ENCODE measurements around the gene CLCNKA. TPM values are rescaled to one million over a fixed set of nuclear protein-coding genes. Genes with fewer than 3 reads are reported as not detected.

CLCNKA gene
- total RNA-seq: not detected in 2 replicates

DNA sequence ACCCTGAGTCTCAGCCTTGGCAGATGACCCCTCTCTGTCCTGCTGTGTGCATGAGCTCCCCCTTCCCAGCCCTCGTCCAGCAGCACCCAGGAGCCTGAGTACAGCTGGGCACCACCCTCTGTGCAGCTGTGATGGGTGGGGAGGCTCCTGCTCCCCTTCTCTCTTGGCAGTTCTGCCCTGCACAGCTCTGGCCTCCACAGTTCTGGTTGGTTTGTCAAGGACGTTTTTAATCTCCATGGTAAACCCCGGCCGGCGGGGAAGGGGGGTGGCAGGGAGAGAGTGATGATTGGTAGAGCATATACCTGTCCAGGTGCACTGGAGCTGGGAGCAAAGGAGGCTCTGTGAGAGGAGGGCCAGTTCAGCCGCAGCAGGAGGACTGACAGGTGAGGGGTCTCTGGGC, at the start of gene CLCNKA:
CLCNKA (plus strand) TSS at position 356 of the 400 bp plus-strand sequence. CDS start 584 bp downstream, outside the sequence.

DNA sequence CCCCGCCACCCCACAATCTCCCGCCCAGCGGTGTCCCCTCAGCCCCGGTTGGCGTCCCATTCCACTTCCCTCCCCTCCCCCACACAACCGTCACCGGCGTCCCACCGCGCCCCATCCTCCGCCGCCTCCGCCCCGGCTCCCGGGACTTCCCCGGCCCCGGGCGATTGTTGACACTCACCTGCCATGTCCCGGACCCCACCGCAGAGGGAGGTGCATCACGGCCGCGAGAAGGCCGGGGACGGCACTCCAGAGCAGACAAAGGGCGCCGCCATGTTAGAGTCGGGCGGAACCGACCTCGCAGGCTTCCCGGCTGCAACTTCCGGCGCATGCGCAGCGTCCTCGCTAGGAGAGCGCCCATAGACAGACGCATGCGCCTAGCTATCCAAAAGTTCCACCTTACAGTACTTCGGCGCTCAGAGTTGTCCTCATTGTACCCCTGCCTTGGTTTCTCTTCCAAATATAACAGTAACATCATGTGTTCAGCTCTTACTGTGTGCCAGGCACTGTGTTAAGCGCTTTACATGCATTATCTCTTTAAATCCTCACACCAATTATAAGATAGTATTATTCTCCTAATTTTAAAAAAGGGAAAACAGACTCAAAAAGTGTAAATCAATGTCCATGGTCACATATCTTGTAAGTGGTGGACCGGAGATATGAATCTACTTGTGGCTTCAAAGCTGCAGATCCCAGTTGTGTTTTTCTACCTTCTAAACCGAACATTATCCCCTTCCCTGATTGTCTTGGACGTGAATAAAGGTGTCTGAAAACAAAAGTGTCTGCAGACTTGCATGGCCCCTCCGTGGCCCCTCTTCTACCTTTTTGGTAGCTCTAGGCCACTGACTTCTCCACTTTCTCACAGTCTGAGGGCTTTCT, 45.8 kb upstream of the CLCNKA start, which contains the start of gene ZBTB17:
ZBTB17 (minus strand) TSS at position 297 of the 876 bp plus-strand sequence. CDS start 27,606 bp downstream, outside the sequence.

DNA sequence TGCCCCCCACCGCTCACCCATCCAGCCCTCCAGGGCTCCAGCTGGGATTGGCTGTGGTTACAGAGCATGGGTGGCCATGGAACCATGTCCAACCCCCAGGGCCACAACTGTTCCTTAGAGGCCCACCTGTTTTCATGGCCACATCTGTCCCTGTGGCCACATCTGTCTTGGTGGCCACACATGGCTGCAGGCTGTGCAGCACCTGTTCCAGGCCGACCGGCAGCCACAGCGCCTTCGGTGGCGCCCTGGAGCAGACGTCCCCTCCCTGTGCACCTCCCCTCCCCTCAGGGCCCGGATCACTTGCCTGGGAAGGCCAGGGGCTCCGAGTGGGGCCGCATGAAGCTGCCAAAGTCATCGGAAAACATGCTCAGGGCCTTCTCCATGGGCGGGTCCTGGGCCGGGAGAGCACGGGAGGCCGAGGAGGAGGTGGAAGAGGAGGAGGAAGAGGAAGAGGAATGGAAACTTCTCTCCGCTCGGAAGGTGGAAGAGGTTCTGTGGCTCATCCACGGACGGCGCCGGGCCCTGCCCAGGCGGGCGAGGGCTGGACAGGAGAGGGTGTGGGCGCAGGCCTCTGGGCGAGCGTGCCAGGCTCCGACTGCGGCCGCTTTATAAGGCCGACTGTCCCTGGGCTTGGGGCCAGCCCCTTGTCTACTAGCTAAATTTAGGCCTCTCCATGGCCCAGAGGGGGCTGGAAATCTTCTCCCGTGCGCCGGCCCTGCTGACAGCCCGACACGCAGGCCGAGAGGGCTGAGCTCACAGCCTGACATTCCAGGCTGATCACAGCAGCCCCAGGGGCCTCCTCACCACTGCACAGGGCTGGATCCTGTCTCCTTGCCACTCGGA, 4.2 kb upstream of the CLCNKA start, which contains the start of gene HSPB7:
HSPB7 (minus strand) TSS at position 583 of the 843 bp plus-strand sequence; CDS start at position 503, 80 bp downstream.

DNA sequence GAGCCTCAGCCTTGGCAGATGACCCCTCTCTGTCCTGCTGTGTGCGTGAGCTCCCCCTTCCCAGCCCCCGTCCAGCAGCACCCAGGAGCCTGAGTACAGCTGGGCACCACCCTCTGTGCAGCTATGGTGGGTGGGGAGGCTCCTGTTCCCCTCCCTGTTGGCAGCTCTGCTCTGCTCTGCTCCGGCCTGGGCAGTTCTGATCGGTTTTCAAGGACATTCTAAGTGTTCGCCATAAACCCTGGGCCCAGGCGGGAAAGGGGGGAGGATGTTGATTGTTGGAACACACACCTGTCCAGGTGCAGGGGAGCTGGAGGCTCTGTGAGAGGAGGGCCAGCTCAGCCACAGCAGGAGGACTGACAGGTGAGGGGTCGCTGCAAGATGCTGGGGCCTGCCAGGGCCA, 21.7 kb downstream of the CLCNKA start, which contains the start of gene CLCNKB:
CLCNKB (plus strand) TSS at position 262 of the 400 bp plus-strand sequence. CDS start 711 bp downstream, outside the sequence.

DNA sequence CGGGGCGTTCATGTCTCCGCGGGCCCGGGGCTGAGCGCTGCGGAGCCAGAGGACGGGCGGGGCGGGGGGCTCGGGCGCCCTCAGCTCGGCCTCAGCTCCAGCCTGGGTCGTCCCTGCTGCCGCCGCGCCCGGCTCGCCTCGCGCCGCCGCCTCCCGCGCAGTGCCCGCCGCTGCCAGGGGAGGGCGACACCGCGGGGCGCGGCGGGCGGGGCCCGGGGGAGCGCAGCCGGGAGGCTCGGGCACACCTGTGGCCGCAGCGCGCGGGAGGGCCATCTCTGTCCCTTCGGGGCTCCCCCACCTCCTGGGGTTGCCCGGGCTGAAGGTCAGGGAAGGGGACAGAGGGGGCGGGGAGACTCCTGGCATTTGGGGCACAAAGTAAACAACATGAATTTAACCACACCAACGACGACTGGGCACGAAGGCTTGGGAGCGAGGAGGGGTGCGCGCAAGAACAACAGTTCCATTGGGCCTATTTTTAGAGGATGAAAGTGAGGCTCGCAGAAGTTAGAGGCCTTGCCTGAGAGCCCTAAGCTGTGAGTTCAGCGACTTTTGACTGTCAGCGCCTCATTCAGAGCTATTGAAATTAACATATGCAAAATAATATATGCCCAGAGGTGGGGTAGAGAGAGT, 51.8 kb downstream of the CLCNKA start, which contains the start of gene FAM131C:
FAM131C (minus strand) TSS at position 162 of the 630 bp plus-strand sequence. CDS start 209 bp downstream, outside the sequence.

Other genes starting within 250 kb of the CLCNKA start
- 1.0 and 2.1 TPM in 2 replicates for gene UQCRHL, start 214.4 kb upstream of the CLCNKA start, total RNA-seq
- gene SPEN, start 174.3 kb upstream of the CLCNKA start, total RNA-seq: 24.9 and 49.3 TPM in 2 replicates
- gene ZBTB17, start 45.9 kb upstream of the CLCNKA start, total RNA-seq: 37.4 and 37.5 TPM in 2 replicates
- not detected in 2 replicates for gene SRARP, start 17.8 kb upstream of the CLCNKA start, total RNA-seq
- gene HSPB7, start 4.0 kb upstream of the CLCNKA start, total RNA-seq: 5.9 and 6.4 TPM in 2 replicates
- 0.09 and 0.30 TPM in 2 replicates for gene CLCNKB, start 21.7 kb downstream of the CLCNKA start, total RNA-seq
- gene FAM131C, start 51.6 kb downstream of the CLCNKA start, total RNA-seq: under 0.01 and 0.37 TPM in 2 replicates
- gene EPHA2, start 134.0 kb downstream of the CLCNKA start, total RNA-seq: 60.0 and 152 TPM in 2 replicates
- gene ARHGEF19, start 190.6 kb downstream of the CLCNKA start, total RNA-seq: 12.2 TPM in 2 replicates
- 8.0 and 13.7 TPM in 2 replicates for gene CPLANE2, start 215.1 kb downstream of the CLCNKA start, total RNA-seq

Measured in smooth muscle cell of the umbilical artery (primary cell).